C4-2B (cell line): ENCODE measurements around the gene FOS.

ENCODE experiments used
- CTCF ChIP-seq: fragments of 450-650 bp; conservative IDR thresholded peaks from 2 replicates; pipeline ENCODE4 v1.5.1; 2017; ENCODE audit warnings: mild to moderate bottlenecking
- ZFX ChIP-seq: fragments of 450-650 bp; IDR thresholded peaks from 2 replicates; pipeline ENCODE4 v1.6.1; 2017

- TF ChIP-seq CTCF (no peak), ZFX (no peak)
These were observed 50.7 kb downstream of the FOS start for GRCh38 chr14:75329369-75329768.
